ENCODE results near the gene SEC31B. TPM values are rescaled to one million over a fixed set of nuclear protein-coding genes. Genes with fewer than 3 reads are reported as not detected.

The SEC31B gene
- total and polyA plus RNA-seq, 3 donors from 2014 or later, result 23.1 to 42.0 (median 32.8) TPM

DNA sequence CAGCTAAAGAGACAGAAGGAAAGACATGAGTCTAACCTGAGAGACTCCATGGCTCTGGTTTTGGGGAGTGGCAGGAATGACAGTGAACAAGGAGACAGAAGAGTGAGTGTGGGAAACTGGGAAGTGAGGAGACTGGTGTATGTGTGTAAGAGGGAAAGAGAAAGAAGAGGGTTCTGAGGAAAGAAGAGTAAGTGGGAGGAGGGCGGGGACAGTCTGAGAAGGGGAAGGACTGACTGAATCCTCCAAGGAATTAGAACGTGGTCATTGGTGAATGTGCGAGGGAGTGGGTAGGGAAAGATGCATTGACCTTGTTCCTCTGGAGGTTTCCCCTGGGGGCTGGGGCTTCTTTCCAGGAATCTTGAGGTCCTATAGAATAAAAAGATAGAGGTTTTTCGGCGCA is 30.3 kb downstream of the SEC31B start:
- H3K4me1 ChIP-seq, result no peaks in the 10 kb centered on the region
- H3K9me3 ChIP-seq, result no peaks in the 10 kb centered on the region
- no peak for TF ChIP-seq CTCF (IDR thresholded peaks at IDR 0.05)
- no peak for TF ChIP-seq POLR2A (IDR thresholded peaks at IDR 0.05)
- WGBS, 2 donors, result 83 to 85% methylated on average over 5 of the region's 5 CpGs
- no peaks in the 10 kb centered on the region for H3K27me3 ChIP-seq
- no peak for DNase-seq
- no peak overlapping the region for H3K4me3 ChIP-seq
- H3K36me3 ChIP-seq (ENCODE audit: low read depth, missing control alignments), result no peaks in the 10 kb centered on the region
- H3K27ac ChIP-seq, result no peak overlapping the region
- intact Hi-C loops (cut with DNase I; ENCODE audit: low total_unique reads), result no loop called here

GRCh38 chr10:100487529-100487928 is 32.1 kb downstream of the SEC31B start:
- 89 to 100% methylated on average over 3 to 6 of the region's 6 CpGs for WGBS, 2 donors
- intact Hi-C loops (cut with DNase I; ENCODE audit: low total_unique reads), result no loop called here
- no peak for DNase-seq
- no peak for TF ChIP-seq POLR2A (IDR thresholded peaks at IDR 0.05)
- no peak for TF ChIP-seq CTCF (IDR thresholded peaks at IDR 0.05)
- no peak overlapping the region for H3K27ac ChIP-seq
- no peaks in the 10 kb centered on the region for H3K27me3 ChIP-seq
- no peaks in the 10 kb centered on the region for H3K9me3 ChIP-seq
- H3K4me1 ChIP-seq, result no peaks in the 10 kb centered on the region
- no peaks in the 10 kb centered on the region for H3K36me3 ChIP-seq (ENCODE audit: low read depth, missing control alignments)
- no peak overlapping the region for H3K4me3 ChIP-seq

DNA sequence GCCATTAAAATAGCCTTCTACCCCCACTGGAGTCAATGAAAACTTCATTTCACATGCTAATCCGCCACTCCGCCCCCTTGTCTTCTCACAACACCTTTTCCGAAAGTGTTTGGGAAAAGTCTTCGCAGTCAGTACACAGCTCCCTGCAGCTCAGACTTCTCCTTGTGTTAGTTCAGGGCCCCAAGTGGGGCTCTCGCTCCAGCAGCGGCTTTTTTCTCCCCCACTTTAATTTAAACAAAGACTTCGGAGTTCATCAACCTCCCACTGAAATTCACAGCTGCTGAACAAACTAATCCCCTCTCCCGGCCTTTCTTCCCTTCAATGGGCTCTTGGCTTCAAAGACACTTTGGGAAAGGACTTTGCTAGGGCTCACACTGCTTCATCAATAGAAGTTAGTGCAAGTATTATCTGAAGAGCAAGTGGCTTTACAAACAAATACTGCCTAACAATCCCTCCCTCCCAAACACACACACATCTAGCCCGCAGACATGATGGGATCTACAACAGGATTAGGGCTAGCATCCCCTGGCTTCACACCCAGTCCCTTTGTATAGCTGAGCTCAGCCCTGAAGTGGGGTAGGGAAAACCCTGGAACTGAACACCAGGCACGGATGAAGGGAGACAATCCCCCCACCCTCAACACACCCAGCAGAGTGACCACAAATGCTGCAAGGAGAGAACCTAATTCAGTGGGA is 33.7 kb downstream of the SEC31B start:
- intact Hi-C loops (cut with DNase I; ENCODE audit: low total_unique reads), result no loop called here
- H3K4me1 ChIP-seq, result no peaks in the 10 kb centered on the region
- no peak for DNase-seq
- TF ChIP-seq CTCF (IDR thresholded peaks at IDR 0.05), result no peak
- no peak for TF ChIP-seq POLR2A (IDR thresholded peaks at IDR 0.05)
- H3K27ac ChIP-seq, result no peak overlapping the region
- H3K36me3 ChIP-seq (ENCODE audit: low read depth, missing control alignments), result no peaks in the 10 kb centered on the region
- H3K27me3 ChIP-seq, result no peaks in the 10 kb centered on the region
- no peak overlapping the region for H3K4me3 ChIP-seq
- H3K9me3 ChIP-seq, result no peaks in the 10 kb centered on the region
- 91 to 94% methylated on average over 10 of the region's 10 CpGs for WGBS, 2 donors

DNA sequence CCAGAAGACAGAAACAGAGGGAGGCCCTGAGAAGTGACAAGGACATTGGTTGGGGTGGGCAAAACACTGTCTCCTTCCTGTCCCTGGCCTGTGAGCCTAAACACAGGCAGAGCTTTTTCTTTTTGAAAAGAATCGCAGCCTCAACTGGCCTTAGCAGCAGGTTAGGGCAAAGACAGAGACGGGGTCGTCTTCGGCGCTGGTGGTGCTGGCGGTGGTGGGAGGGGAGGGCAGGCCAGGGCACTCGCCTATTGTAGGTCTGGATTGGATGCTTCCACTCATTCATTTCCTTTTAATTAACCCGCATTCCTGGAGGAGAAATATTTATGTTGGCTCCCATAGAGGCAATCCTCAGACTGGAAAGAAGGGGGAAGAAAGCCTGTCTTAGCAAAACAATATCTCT is 34.3 kb downstream of the SEC31B start:
- H3K4me1 ChIP-seq, result no peaks in the 10 kb centered on the region
- no peaks in the 10 kb centered on the region for H3K36me3 ChIP-seq (ENCODE audit: low read depth, missing control alignments)
- no peak overlapping the region for H3K27ac ChIP-seq
- intact Hi-C loops (cut with DNase I; ENCODE audit: low total_unique reads), result no loop called here
- H3K27me3 ChIP-seq, result no peaks in the 10 kb centered on the region
- no peak for DNase-seq
- no peak for TF ChIP-seq CTCF (IDR thresholded peaks at IDR 0.05)
- no peak for TF ChIP-seq POLR2A (IDR thresholded peaks at IDR 0.05)
- no peaks in the 10 kb centered on the region for H3K9me3 ChIP-seq
- no peak overlapping the region for H3K4me3 ChIP-seq
- WGBS, 2 donors, result 82 to 89% methylated on average over 8 of the region's 8 CpGs

Measured in testis (tissue), 3 donors.